ENCODE data around the gene SNTG2. TPM values are rescaled to one million over a fixed set of nuclear protein-coding genes. Genes with fewer than 3 reads are reported as not detected.

The SNTG2 gene
- total RNA-seq, 1 donor from 2014 or later: 7.7 TPM

GRCh38 chr2:1186421-1186820 lies 235.8 kb downstream of the SNTG2 start:
- Mint-ChIP-seq H3K9me3 (ENCODE audit: unreplicated experiment) (peaks cover 4% of the 10 kb centered on the region), H3K36me3 (ENCODE audit: unreplicated experiment) (peaks cover 17% of the 10 kb centered on the region), H3K4me1 (ENCODE audit: low read depth, unreplicated experiment) (no peaks in the 10 kb centered on the region)

GRCh38 chr2:1187189-1187588 lies 236.5 kb downstream of the SNTG2 start:
- H3K9me3 Mint-ChIP-seq (ENCODE audit: unreplicated experiment): peaks cover 4% of the 10 kb centered on the region

More at GRCh38 chr2:1186421-1186820, 235.8 kb downstream of the SNTG2 start:
- no peak for TF ChIP-seq CTCF (IDR thresholded peaks at IDR 0.05; ENCODE audit: partially characterized antibody, unreplicated experiment)
- H3K27ac Mint-ChIP-seq (ENCODE audit: unreplicated experiment): no peak overlapping the region
- no peak overlapping the region for H3K4me3 Mint-ChIP-seq (ENCODE audit: unreplicated experiment)
- no peak for DNase-seq
- peaks cover 2% of the 10 kb centered on the region for H3K27me3 Mint-ChIP-seq (ENCODE audit: unreplicated experiment)

GRCh38 chr2:1192121-1192520 lies 241.5 kb downstream of the SNTG2 start:
- Mint-ChIP-seq H3K27ac (ENCODE audit: unreplicated experiment) (no peak overlapping the region), H3K9me3 (ENCODE audit: unreplicated experiment) (peaks cover 3% of the 10 kb centered on the region), H3K27me3 (ENCODE audit: unreplicated experiment) (no peaks in the 10 kb centered on the region), H3K4me1 (ENCODE audit: low read depth, unreplicated experiment) (no peaks in the 10 kb centered on the region), H3K36me3 (ENCODE audit: unreplicated experiment) (peaks cover 20% of the 10 kb centered on the region), H3K4me3 (ENCODE audit: unreplicated experiment) (no peak overlapping the region)
- TF ChIP-seq CTCF (IDR thresholded peaks at IDR 0.05; ENCODE audit: partially characterized antibody, unreplicated experiment): no peak
- no peak for DNase-seq

More at GRCh38 chr2:1187189-1187588, 236.5 kb downstream of the SNTG2 start:
- Mint-ChIP-seq H3K36me3 (ENCODE audit: unreplicated experiment) (peaks cover 17% of the 10 kb centered on the region), H3K4me3 (ENCODE audit: unreplicated experiment) (no peak overlapping the region), H3K27ac (ENCODE audit: unreplicated experiment) (no peak overlapping the region), H3K27me3 (ENCODE audit: unreplicated experiment) (no peaks in the 10 kb centered on the region), H3K4me1 (ENCODE audit: low read depth, unreplicated experiment) (no peaks in the 10 kb centered on the region)
- TF ChIP-seq CTCF (IDR thresholded peaks at IDR 0.05; ENCODE audit: partially characterized antibody, unreplicated experiment): no peak
- DNase-seq: no peak

GRCh38 chr2:1193801-1194200 lies 243.2 kb downstream of the SNTG2 start:
- H3K9me3 Mint-ChIP-seq (ENCODE audit: unreplicated experiment): peaks cover 3% of the 10 kb centered on the region
- no peak for DNase-seq
- H3K4me1 Mint-ChIP-seq (ENCODE audit: low read depth, unreplicated experiment): no peaks in the 10 kb centered on the region
- H3K27me3 Mint-ChIP-seq (ENCODE audit: unreplicated experiment): no peaks in the 10 kb centered on the region
- peaks cover 20% of the 10 kb centered on the region for H3K36me3 Mint-ChIP-seq (ENCODE audit: unreplicated experiment)
- TF ChIP-seq CTCF (IDR thresholded peaks at IDR 0.05; ENCODE audit: partially characterized antibody, unreplicated experiment): no peak
- H3K4me3 Mint-ChIP-seq (ENCODE audit: unreplicated experiment): no peak overlapping the region
- no peak overlapping the region for H3K27ac Mint-ChIP-seq (ENCODE audit: unreplicated experiment)

GRCh38 chr2:1203772-1204171 lies 253.1 kb downstream of the SNTG2 start:
- no peak for DNase-seq
- TF ChIP-seq CTCF (IDR thresholded peaks at IDR 0.05; ENCODE audit: partially characterized antibody, unreplicated experiment): no peak
- H3K27ac Mint-ChIP-seq (ENCODE audit: unreplicated experiment): no peak overlapping the region
- peaks cover 4% of the 10 kb centered on the region for H3K36me3 Mint-ChIP-seq (ENCODE audit: unreplicated experiment)
- no peaks in the 10 kb centered on the region for H3K27me3 Mint-ChIP-seq (ENCODE audit: unreplicated experiment)
- no peak overlapping the region for H3K4me3 Mint-ChIP-seq (ENCODE audit: unreplicated experiment)
- H3K9me3 Mint-ChIP-seq (ENCODE audit: unreplicated experiment): no peaks in the 10 kb centered on the region
- H3K4me1 Mint-ChIP-seq (ENCODE audit: low read depth, unreplicated experiment): no peaks in the 10 kb centered on the region

All from glutamatergic neuron (in vitro differentiated cells).